ENCODE results near the gene UBALD2.
"Not testable (repeated sequence)": the region's sequence is repeated elsewhere in the genome, so short reads cannot be mapped to it uniquely, and the experiment has no call there.

UBALD2 gene

DNA sequence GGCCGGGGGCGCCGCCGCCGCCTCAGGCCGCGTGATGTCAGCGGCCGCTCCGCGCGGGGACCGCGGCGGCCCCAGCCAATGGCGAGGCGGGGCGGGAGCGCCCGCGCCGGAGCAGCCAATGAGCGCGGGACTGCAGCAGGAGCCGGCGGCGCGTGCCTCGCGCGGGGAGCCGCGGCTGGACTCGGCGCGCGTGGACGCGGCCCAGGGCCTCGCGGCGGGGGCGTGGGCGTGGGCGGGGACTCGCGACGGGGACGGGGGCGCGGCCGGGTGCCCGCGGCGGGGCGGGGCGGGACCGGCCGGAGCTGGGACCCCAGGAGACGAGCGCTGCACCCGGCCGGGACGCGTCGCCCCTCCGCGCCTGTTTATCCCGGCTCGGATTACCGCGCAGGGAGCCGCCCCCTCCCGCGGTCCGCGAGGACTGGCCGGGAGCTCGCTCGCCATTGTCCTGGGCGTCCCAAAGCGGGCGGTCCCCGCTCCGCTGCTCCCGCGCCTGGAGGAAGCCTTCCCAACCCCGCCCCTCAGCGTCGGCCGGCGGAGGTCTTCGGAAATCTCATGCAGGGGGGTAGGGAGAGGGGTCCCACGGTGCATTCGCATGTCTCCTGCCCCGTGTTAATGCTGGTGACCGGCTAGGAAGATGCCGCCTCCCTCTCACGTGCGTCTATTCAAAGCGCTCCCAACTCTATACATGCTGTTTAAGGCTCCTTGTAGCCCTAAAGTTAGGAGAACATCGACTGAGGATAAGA lies 24.5 kb upstream of the UBALD2 start, which contains the start of gene RNF157:
TSS of gene RNF157 (minus strand) at position 33 of the 743 bp plus-strand sequence. CDS start 253 bp downstream, outside the sequence.
- no peak for DNase-seq (ENCODE audit: extremely low read depth, low read depth)
- TF ChIP-seq, protein P1, sequence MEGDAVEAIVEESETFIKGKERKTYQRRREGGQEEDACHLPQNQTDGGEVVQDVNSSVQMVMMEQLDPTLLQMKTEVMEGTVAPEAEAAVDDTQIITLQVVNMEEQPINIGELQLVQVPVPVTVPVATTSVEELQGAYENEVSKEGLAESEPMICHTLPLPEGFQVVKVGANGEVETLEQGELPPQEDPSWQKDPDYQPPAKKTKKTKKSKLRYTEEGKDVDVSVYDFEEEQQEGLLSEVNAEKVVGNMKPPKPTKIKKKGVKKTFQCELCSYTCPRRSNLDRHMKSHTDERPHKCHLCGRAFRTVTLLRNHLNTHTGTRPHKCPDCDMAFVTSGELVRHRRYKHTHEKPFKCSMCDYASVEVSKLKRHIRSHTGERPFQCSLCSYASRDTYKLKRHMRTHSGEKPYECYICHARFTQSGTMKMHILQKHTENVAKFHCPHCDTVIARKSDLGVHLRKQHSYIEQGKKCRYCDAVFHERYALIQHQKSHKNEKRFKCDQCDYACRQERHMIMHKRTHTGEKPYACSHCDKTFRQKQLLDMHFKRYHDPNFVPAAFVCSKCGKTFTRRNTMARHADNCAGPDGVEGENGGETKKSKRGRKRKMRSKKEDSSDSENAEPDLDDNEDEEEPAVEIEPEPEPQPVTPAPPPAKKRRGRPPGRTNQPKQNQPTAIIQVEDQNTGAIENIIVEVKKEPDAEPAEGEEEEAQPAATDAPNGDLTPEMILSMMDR (IDR thresholded peaks at IDR 0.05; ENCODE audit: low read depth, low read length) = no peak

- DNase-seq (ENCODE audit: extremely low read depth, low read depth) = no peak
- TF ChIP-seq, protein P1 (IDR thresholded peaks at IDR 0.05; ENCODE audit: low read depth, low read length) = no peak
These were observed 24.0 kb upstream of the UBALD2 start for GRCh38 chr17:76241204-76241538.

DNA sequence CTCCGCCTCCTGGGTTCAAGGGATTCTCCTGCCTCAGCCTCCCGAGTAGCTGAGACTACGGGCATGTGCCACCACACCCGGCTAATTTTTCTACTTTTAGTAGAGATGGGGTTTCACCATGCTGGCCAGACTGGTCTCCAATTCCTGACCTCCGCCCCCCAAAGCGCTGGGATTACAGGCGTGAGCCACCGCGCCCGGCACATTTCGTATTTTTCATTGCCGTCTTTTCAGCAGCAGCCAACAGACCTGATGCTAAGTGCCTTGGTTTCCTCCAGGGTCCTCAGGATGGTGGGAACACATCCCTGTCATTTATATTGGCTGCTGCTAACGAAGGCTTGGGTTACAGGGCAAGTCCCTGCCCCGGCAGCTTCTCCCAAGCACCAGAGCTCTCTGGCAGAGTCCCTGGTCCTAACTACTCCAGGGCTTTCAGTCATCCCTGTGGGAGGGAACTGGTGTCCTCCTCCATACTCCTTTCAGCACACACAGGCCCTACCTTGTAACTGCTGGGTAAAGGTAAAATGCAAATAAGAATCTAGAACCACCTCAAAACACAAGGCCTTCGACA lies 23.4 kb upstream of the UBALD2 start:
- DNase-seq (ENCODE audit: extremely low read depth, low read depth) = no peak
- TF ChIP-seq, protein P1 (IDR thresholded peaks at IDR 0.05; ENCODE audit: low read depth, low read length) = no peak

DNA sequence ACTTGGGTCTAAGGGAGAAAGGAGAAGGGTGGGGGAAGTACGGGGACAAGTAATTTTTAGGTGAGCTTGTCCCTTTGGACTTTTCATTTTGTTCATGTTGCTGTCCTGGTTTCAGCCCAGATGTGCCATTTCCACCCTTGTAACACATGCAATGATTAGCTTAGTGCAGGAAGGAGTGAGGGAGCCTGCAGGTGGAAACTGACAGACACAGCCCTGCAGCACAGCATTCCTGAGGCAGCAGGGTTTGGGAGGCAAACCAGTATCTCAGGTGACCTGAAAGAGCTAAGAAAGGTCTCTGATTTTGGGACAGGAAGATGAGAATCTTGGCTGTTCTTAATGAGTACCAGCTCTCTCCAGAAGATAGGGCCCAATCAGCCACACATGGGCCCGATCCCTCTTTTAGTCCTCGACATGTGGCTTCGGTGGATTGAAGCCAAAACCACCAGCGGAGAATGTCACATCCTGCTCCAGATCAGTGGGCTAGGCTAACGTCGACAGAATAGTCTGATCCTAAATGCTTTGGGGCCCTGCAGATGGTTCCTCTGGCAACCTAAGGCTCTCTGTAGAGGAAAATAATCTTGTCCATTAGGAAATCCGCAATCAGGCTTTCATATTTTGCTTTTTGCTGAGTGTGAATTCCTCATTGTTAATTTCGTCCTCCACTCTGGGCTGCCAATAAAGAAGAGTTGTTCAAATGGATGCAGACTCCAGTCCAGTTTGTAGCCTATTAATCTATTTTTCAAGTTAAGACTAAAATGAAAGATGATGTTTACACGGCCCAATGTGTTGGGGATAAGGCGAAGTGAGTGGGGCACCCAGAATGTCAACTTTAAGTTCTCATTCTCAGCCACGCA lies 21.1 kb upstream of the UBALD2 start:
- no peak for DNase-seq (ENCODE audit: extremely low read depth, low read depth)
- TF ChIP-seq, protein P1 (IDR thresholded peaks at IDR 0.05; ENCODE audit: low read depth, low read length) = no peak

DNA sequence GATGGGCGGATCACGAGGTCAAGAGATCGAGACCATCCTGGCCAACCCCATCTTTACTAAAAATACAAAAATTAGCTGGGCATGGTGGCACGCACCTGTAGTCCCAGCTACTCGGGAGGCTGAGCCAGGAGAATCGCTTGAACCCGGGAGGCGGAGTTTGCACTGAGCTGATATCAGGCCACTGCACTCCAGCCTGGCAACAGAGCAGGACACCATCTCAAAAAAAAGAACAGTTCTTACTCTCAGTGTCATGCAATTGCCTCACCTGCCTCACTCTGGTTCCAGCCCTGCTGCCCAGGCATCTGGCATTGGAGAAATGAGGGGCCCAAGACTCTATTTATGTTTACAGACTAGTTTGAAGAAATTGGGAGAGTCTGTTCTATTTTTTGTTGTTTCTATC lies 20.4 kb upstream of the UBALD2 start:
- DNase-seq (ENCODE audit: extremely low read depth, low read depth) = not testable (repeated sequence)

- no peak for DNase-seq (ENCODE audit: extremely low read depth, low read depth)
- TF ChIP-seq, protein P1 (IDR thresholded peaks at IDR 0.05; ENCODE audit: low read depth, low read length) = no peak
These were observed 18.8 kb upstream of the UBALD2 start for GRCh38 chr17:76246080-76247066.

GRCh38 chr17:76247304-76247703 lies 17.8 kb upstream of the UBALD2 start:
- DNase-seq (ENCODE audit: extremely low read depth, low read depth) = no peak

More at GRCh38 chr17:76247304-76247703, 17.8 kb upstream of the UBALD2 start:
- TF ChIP-seq, protein P1 (IDR thresholded peaks at IDR 0.05; ENCODE audit: low read depth, low read length) = no peak

All from AG09319 (cell line).